OCI-LY1 (cell line): ENCODE measurements around the gene VPS26B.

Experiments used
- H2AFZ ChIP-seq: fragments of 200-600 bp; sonication (generic), shearing (Covaris generic); 2 replicates; pipeline ENCODE4 v1.6.0; 2014; ENCODE audit warnings: antibody characterized with exemption, mild to moderate bottlenecking, low read length
- H3F3A ChIP-seq: fragments of 200-600 bp; sonication (generic), shearing (Covaris generic); 2 replicates; pipeline ENCODE4 v1.6.0; 2014; ENCODE audit warnings: mild to moderate bottlenecking, antibody characterized with exemption, low read length, moderate library complexity; ENCODE audit not compliant: insufficient read depth
- H3K27ac ChIP-seq: fragments of 200-600 bp; sonication (generic); 2 replicates; pipeline ENCODE4 v1.5.1; 2014; ENCODE audit warnings: low read length, mixed run types, mild to moderate bottlenecking, low read depth; ENCODE audit not compliant: poor library complexity, severe bottlenecking
- H3K27me3 ChIP-seq: fragments of 200-600 bp; sonication (generic); 2 replicates; pipeline ENCODE4 v1.6.0; 2014; ENCODE audit warnings: antibody characterized with exemption, mild to moderate bottlenecking, low read length, moderate library complexity; ENCODE audit not compliant: insufficient read depth
- H3K36me3 ChIP-seq: fragments of 200-600 bp; sonication (generic); 2 replicates; pipeline ENCODE4 v1.6.1; 2014; ENCODE audit warnings: mild to moderate bottlenecking, antibody characterized with exemption, low read length, moderate library complexity, mixed read lengths; ENCODE audit not compliant: insufficient read depth
- H3K4me1 ChIP-seq: fragments of 200-600 bp; sonication (generic); 2 replicates; pipeline ENCODE4 v1.5.1; 2014; ENCODE audit warnings: mild to moderate bottlenecking, low read length, moderate library complexity; ENCODE audit not compliant: insufficient read depth, severe bottlenecking
- H3K4me2 ChIP-seq: fragments of 200-600 bp; sonication (generic), shearing (Covaris generic); 2 replicates; pipeline ENCODE4 v1.6.1; 2014; ENCODE audit warnings: low read length
- H3K4me3 ChIP-seq: fragments of 200-600 bp; sonication (generic); 2 replicates; pipeline ENCODE4 v1.5.1; 2014; ENCODE audit warnings: low read length, low read depth, mild to moderate bottlenecking, mixed read lengths; ENCODE audit not compliant: poor library complexity, severe bottlenecking
- H3K79me2 ChIP-seq: fragments of 200-600 bp; shearing (Covaris generic); 2 replicates; pipeline ENCODE4 v1.6.1; 2016; ENCODE audit warnings: mixed run types, low read length, mixed read lengths; ENCODE audit not compliant: insufficient read depth
- H3K9ac ChIP-seq: fragments of 200-600 bp; sonication (generic), shearing (Covaris generic); 2 replicates; pipeline ENCODE4 v1.6.1; 2014; ENCODE audit warnings: mild to moderate bottlenecking, low read length, mixed read lengths
- H3K9me2 ChIP-seq: fragments of 200-600 bp; sonication (generic), shearing (Covaris generic); 2 replicates; pipeline ENCODE4 v1.6.1; 2014; ENCODE audit warnings: low read depth, mild to moderate bottlenecking, low read length, mixed read lengths
- H3K9me3 ChIP-seq: fragments of 200-600 bp; shearing (Covaris generic); 2 replicates; pipeline ENCODE4 v1.6.1; 2014; ENCODE audit warnings: low read length, mixed read lengths
- H4K20me1 ChIP-seq: fragments of 200-600 bp; sonication (generic), shearing (Covaris generic); 2 replicates; pipeline ENCODE4 v1.6.0; 2016; ENCODE audit warnings: mild to moderate bottlenecking, low read length; ENCODE audit not compliant: insufficient read depth
- CTCF ChIP-seq: fragments of 200-600 bp; sonication (generic), shearing (Covaris generic); IDR thresholded peaks from 2 replicates; pipeline ENCODE4 v1.5.1; 2017; ENCODE audit warnings: mild to moderate bottlenecking, antibody characterized with exemption, low read length, moderate library complexity, mixed read lengths
- EZH2 ChIP-seq: fragments of 200-600 bp; sonication (generic), shearing (Covaris generic); IDR thresholded peaks from 2 replicates; pipeline ENCODE4 v1.8.0; 2017; ENCODE audit warnings: borderline replicate concordance, mixed run types, mild to moderate bottlenecking, antibody characterized with exemption, low read length, moderate library complexity, mixed read lengths

Gene VPS26B

GRCh38 chr11:134250246-134250645 is 25.8 kb downstream of the VPS26B start:
- Histone ChIP-seq H3K27ac (no peak overlapping the region), H3K9me2 (no peaks in the 10 kb centered on the region), H3F3A (no peaks in the 10 kb centered on the region), H2AFZ (no peak overlapping the region), H4K20me1 (no peaks in the 10 kb centered on the region), H3K4me2 (no peak overlapping the region), H3K9ac (no peak overlapping the region), H3K79me2 (no peaks in the 10 kb centered on the region), H3K27me3 (no peaks in the 10 kb centered on the region), H3K36me3 (peaks cover 27% of the 10 kb centered on the region), H3K4me3 (no peak overlapping the region), H3K9me3 (no peaks in the 10 kb centered on the region), H3K4me1 (peaks cover 18% of the 10 kb centered on the region)
- TF ChIP-seq CTCF (no peak), EZH2 (no peak)

DNA sequence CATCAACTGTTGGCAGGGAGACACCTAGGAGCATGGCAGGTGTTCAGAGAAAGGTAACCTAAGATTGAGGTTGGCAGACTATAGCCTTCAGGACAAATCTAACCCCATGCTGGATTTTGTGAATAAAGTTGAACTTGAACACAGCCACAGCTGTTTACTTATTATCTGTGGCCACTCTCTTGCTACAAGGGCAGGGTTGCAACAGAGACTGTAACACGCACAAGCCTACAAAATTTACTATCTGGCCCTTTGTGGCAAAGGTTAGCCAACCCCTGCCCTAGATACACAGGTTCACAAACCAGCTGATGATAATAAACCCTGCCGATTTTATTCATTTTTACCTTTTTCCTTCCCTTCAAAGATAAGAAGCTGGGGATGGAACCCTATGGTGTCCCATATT is 26.2 kb downstream of the VPS26B start:
- Histone ChIP-seq H4K20me1 (no peaks in the 10 kb centered on the region), H2AFZ (no peak overlapping the region), H3K4me3 (no peak overlapping the region), H3K9ac (no peak overlapping the region), H3K27me3 (no peaks in the 10 kb centered on the region), H3K36me3 (peaks cover 27% of the 10 kb centered on the region), H3K79me2 (no peaks in the 10 kb centered on the region), H3K9me2 (no peaks in the 10 kb centered on the region), H3K4me1 (peaks cover 18% of the 10 kb centered on the region), H3K27ac (no peak overlapping the region), H3F3A (no peaks in the 10 kb centered on the region), H3K9me3 (no peaks in the 10 kb centered on the region), H3K4me2 (no peak overlapping the region)
- TF ChIP-seq EZH2 (no peak), CTCF (no peak)

- Histone ChIP-seq H3K4me3 (peak overlapping the region; percentile 71), H2AFZ (peak overlapping the region; percentile 48; the same call in 1 of the 2 replicates), H3K9me2 (no peaks in the 10 kb centered on the region), H4K20me1 (no peaks in the 10 kb centered on the region), H3K27me3 (no peaks in the 10 kb centered on the region), H3K79me2 (no peaks in the 10 kb centered on the region), H3K36me3 (peaks cover 24% of the 10 kb centered on the region), H3K4me1 (peaks cover 18% of the 10 kb centered on the region), H3F3A (no peaks in the 10 kb centered on the region), H3K9ac (peak overlapping the region; percentile 64), H3K9me3 (no peaks in the 10 kb centered on the region), H3K27ac (no peak overlapping the region), H3K4me2 (peak overlapping the region; percentile 80)
- TF ChIP-seq EZH2 (no peak), CTCF (no peak)
Observed at GRCh38 chr11:134252346-134253187, 28.1 kb downstream of the VPS26B start.
